KG1 (cell line): Measurements from ENCODE around the gene BANP.
"Not testable (repeated sequence)": the region's sequence is repeated elsewhere in the genome, so short reads cannot be mapped to it uniquely, and the experiment has no call there.

Experiments
- DNase-seq: peaks from one replicate; lab custom pipeline; 2025; lab: John Stamatoyannopoulos, UW

The BANP gene

DNA sequence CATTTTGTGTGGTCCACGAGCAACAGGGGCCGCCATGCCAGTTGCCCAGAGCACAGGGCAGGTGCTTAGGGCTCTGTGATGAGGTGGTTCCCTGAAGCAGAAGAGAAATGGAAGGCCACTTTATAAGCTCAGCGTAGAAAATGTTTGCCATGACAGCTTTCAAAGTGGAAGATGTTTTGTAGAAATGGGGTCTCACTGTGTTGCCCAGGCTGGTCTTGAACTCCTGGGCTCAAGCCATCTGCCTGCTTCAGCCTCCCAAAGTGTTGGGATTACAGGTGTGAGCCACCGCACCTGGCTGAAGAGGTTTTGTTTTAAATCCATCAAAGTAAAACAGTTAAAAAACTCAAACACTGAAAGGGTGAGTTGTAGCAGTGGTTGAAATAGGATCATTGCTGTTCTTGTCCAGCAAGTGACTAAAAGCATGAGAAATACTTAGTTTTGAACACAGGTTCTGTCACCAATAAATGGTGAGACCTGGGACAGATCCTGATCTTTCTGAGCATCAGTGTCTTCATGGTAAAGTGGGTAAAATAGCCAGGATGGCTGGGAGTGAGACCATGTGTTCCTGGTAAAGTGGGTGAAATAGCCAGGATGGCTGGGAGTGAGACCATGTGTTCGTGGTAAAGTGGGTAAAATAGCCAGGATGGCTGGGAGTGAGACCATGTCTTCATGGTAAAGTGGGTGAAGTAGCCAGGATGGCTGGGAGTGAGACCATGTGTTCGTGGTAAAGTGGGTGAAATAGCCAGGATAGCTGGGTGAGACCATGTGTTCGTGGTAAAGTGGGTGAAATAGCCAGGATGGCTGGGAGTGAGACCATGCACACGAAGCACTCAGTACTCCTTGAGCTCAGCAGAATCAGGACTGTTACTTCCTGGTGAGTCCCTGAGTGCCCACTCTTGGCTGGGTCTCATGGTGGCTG, 46.0 kb downstream of the BANP start:
- DNase-seq: no peak

DNA sequence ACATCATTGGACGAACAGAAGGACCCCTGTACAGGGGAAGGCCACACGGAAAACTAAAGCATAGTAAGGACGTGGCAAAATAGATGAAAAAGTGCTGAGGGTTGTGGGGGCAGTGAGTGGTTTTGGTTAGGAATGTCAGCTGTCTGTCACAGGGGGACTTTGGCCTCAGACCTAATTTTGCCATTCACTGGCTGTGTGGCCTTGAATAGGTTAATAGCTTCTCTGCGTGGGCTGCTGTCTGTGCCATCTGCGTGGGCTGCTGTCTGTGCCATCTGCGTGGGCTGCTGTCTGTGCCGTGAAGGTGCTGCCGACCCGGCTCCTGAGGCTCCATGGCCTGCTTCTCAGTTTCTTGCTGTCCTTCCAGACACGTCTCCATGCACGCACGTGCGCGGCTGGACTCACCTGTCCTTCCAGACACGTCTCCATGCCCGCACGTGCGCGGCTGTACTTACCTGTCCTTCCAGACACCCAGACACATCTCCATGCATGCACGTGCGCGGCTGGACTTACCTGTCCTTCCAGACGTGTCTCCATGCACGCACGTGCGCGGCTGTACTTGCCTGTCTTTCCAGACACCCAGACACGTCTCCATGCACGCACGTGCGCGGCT, 47.1 kb downstream of the BANP start:
- not testable (repeated sequence) for DNase-seq

DNA sequence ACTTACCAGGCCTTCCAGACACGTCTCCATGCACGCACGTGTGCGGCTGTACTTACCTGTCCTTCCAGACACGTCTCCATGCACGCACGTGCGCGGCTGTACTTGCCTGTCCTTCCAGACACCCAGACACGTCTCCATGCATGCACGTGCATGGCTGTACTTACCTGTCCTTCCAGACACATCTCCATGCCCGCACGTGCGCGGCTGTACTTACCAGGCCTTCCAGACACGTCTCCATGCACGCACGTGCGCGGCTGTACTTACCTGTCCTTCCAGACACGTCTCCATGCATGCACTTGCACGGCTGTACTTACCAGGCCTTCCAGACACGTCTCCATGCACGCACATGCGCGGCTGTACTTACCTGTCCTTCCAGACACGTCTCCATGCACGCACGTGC, 47.8 kb downstream of the BANP start:
- DNase-seq: not testable (repeated sequence)

DNA sequence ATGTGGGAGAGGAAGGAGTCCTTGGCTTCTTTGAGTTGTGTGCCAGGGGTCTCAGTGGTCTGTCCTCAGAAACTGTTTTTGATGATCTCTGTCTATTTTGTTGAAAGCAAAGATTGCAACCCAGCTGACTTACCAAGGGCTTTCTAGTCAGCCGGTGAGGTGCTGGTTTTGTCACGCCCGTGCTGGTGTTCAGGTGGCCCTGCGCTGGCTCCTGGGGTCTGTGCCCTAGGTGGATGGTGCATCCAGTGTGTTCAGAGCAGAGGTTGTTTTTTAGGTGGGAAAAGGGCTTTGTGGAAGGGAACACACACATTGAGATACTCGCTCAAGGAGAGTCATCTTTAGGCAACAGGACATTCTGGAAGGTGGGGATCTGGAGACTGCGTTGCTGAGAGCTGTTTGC, 51.0 kb downstream of the BANP start:
- DNase-seq: no peak

DNA sequence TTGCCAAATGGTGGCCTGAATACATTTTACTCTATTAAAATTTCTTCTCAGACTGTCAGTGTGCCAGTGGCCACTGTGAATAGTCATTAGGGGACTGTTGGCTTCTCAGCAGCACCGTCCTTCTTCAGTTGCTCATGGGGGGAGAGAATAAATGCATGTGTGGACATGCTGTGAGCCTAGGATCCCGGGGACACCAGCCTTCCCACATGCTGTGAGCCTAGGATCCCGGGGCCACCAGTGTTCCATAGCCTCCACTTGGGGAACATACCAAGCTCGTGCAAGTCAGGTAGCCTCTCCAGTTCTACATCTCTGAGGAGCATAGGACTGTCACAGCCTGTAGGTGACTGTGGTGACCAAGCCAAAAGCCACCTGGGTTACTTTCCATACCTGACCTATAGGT, 51.5 kb downstream of the BANP start:
- no peak for DNase-seq

DNA sequence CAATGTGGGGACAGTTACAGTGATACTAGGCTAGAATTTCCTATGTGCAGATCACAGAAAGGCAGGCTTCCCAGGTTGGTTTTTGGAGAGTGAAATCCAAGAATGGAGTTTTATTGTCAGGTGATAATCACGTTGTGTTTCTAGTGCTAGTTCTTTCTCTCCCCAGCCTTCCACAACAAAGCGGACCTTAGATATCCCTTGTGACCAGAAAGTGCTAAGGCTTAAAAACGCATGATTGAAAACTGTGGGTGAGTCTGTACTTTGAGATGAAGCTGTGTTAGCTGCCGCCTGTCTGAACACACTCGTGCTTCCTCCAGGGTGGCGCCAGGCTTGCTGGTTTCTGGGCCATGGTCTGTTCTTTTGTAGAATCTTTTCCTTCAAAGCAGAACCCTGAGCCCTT, 52.1 kb downstream of the BANP start:
- DNase-seq: no peak

DNA sequence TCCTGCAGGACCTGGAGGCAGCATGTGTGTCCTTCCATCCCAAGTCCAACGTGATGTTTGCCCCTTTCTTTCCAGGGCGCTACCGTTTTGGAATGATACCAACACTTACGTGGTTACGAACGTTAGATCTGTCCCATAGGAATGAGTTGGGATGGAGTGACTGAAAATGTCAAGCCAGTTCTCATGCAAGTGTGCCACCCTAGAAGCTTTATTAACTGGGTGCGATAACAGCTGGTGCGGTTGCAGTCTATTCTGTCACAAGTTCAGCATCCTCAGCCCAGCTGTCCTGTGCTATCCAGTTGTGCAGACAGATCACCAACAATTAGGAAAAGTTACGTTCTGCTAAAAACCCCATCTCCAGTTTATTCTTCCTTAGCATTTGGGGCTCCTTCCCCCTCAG, 52.5 kb downstream of the BANP start:
- DNase-seq: no peak

DNA sequence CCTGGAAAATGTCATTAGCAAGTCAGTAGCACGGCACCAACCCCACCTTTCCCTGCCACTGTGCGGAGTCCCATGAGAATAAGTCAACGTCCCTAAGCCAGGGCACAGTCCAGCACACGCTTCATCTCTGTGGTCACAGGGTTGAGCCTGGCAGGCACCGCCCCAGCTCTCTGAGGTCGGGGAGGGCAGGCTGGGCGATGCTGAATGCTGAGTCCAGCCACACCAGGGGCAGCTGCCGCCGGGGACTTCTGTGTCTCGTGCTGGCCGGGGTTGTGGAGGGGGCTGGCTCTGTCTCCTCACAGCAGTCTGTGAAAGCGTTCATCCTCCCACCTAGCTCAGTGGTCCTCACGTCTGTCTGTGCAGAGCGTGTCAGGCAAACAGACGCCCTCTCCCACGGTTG, 53.2 kb downstream of the BANP start:
- DNase-seq: no peak

DNA sequence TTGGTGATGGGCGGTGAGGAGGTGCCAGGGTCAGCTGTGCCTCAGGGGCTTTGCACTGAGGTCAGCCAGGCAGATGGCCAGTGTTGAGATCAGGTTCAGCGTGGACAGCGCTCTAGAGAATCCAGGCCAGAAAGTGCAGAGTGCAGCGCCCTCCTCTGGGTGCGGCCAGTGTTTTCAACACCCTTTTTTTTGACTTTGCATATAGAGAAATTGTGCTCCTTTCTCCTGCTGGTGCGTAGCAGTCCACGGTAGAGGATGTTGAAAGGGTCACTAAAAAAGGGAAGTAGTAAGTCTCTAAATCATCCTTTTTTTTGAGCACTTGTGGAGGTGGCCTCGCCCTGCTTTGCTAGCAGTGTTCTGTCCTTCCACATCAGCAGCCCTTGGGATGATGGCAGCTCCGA, 53.9 kb downstream of the BANP start:
- DNase-seq: peak; percentile 39

DNA sequence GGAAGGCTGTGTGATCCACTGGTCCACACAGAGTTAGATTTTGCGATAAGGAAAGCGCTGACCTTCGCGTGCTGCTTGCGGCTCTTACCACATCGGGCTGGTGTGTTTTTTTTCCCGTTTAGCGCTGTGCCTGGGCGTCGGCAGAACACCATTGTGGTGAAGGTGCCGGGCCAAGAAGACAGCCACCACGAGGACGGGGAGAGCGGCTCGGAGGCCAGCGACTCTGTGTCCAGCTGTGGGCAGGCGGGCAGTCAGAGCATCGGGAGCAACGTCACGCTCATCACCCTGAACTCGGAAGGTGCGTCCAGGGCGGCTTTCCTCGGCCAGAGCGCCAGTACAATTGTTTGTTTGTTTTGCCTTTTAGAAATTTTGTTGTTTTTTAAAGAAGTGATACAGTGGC, 54.7 kb downstream of the BANP start:
- DNase-seq: no peak

DNA sequence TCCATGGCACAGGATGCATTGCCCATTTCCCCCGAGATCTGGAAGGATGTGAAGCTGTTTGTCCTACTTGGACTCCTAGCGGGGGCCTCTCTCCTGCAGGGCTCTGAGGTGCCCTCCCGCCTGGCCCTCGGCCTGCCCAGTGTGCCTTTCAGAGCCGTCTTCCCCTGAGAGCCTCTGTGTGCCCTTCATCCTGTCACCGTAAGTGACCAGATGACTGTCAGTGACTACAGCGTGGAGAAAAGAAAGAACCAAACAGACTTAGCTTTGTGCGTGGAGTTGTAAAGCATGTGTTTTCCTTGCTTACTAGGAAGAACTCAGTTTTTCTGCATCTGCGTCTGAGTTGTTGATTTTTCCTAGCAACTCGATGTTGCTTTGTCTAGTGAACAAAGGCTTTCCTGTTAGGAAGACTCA, 56.1 kb downstream of the BANP start:
- no peak for DNase-seq

DNA sequence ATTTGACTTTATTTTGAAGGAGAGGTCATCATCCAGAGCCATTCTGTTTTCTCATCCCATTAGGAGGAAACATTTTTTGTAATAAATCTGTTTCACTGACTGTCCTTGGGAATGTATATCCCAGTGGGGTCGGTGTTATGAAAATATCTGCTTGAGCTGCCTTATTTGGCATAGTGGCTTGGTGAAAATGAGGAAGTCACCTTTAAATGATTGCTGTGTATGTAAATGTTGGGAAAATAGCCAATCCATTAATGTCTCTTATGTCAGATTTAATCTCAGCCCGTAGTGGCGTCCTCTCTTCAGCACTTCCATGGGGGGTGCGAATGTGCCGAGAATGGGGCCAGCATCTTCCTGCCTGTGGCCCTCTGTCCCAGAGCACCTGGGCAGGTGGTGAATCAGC, 57.6 kb downstream of the BANP start:
- DNase-seq: no peak

DNA sequence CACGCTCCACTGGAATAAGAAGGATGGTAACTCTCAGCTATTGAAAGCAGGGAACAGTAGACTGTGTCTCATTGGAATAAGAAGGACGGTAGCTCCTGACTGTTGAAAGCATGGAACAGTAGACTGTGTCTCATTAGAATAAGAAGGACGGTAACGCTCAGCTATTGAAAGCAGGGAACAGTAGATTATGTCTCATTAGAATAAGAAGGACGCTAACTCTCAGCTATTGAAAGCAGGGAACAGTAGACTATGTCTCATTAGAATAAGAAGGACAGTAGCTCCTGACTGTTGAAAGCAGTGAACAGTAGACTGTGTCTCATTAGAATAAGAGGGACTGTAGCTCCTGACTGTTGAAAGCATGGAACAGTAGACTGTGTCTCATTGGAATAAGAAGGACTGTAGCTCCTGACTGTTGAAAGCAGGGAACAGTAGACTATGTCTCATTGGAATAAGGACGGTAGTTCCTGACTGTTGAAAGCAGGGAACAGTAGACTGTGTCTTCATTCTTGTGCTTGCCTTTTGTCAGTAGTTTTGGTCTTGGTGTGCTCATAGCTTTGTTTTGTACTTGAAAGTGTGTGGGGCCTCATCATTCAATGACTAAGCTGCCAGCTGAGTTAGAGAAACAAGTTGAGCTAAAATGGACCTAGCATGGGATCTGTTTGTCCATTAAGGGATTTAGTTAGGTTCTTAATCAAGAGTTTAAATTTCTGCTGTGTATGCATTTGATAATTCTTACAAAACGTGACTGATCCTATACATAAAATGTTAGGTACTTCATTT, 58.5 kb downstream of the BANP start:
- no peak for DNase-seq

DNA sequence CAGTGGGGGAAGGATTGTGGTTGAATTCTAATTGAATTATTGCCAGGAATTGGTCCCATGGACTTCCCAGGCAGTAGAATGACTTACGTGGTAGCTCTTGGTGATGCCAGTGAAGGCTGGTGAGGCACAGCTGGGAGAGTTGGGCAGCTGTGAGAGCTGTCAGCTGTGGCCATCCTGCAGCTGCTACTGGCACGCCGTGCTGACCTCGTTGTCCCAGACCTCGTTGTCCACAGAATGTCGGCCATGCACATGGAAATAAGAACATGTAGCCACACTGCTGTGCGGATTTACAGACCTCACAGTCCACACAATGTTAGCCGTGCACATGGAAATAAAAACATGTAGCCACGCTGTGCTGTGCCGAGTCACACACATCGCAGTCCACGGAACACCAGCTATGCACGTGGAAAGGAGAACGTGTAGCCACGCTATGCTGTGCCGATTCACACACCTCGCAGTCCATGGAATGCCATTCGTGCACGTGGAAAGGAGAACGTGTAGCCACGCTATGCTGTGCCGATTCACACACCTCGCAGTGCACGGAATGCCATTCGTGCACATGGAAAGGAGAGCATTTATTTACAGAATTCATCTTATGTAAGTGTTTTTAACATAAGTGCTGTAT, 59.2 kb downstream of the BANP start:
- no peak for DNase-seq

DNA sequence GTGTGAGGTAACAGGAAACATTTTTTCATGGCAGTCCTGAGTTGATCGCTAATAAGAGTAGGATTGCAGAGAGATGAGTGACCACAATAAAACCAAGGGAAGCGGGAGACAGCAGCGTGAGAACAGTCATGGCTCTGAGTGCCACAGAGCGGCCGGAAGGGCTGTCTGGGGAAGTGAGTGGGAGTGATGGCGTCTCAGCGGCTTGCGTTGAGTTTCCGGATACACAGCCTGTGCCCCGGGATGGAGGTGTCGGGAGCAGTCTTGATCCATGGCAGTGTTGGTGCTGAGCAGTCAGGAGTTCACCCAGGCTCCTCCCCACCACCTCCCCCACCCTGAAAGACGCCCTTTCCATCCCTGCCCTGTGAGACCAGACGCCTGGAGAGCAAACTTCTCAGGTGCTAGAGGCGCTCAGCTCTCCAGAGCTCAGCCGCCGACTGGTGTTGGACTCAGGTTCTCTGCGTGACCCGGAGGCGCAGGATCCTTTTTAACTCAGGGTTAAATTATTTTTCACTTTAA, 59.8 kb downstream of the BANP start:
- DNase-seq: no peak

DNA sequence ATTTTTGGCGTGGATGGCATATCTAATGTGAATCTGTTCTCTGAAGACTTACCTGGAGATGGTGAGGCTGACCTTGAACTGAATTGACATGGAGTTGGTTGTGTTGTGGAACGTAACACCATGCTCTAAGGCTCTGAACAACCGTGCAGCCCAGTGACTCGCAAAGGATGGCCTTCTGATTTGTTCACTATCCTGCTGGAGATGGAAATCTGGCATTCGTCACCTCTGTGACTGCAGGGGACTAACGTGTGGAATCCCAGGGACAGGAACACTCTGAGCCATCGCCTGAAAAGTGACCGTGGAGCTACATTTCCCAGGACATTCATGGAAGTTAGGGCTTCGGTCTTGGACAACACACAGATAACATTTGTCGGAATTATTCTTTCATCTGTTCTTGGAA, 61.1 kb downstream of the BANP start:
- no peak for DNase-seq

DNA sequence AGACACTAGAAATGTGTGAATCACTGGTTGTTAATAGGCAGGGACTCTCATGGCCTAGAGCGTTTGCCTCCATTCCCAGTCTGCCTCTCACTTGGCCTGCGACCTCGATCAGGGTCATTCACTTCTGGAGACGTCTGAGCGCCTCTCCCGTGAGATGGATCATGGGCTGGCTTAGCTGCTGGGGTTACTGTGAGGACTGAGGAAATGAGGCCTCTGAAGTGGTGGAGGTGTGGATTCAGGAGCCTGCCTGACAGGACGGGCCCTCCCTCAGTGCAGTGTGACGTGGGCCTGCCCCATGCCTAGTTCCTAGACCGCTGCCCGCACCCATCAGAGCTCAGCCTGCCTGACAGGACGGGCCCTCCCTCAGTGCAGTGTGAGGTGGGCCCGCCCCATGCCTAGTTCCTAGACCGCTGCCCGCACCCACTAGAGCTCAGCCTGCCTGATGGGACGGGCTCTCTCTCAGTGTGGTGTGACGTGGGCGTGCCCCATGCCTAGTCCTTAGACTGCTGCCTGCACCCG, 61.9 kb downstream of the BANP start:
- no peak for DNase-seq

DNA sequence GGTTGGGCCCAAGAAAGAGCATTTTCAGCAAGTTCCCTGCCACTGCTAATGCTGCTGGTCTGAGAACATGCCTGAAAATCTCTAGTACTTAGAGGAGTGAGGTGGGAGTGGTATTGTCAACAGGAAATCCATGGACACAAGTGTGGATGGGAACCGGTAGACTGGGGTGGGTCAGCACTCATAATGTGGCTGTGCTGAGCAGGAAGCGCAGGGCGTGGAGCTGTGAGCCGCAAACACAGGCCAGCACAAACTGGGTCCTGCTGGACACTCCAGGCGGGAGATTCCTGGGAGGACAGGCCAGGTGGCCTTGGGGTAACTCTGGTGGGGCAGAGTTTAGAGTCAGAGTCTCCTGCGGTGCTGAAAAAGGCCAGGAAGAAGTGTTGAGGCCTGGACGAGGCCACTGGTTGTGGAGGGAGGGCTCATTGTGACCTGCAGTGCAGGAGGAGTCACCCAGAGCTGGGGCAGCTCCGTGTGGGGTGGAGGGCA, 62.6 kb downstream of the BANP start:
- no peak for DNase-seq

DNA sequence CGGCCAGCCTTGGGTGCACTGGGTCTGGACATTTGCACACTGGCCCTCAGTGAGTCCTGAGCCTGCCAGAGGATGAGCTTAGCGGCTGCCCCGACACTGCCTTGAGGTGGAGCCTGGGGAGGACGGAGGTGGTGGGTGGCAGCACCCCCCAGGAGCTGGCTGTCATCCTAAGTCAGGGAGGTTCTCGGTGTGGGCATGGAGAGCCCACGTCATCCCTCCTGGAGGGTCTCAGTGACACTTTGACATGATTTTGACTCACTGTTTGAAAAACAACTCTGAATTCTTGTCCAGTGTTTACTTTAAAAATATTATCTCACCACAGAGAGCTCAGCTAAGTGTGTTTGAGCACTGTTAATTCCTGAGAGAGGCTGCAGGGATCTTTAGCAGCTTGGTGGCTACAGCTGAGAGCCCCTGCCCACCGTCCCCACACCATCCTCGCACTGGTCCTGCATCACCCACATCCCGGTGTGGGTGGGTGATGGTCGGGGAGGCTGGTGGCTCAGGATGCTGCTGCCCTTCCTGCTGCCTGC, 63.1 kb downstream of the BANP start:
- DNase-seq: no peak

DNA sequence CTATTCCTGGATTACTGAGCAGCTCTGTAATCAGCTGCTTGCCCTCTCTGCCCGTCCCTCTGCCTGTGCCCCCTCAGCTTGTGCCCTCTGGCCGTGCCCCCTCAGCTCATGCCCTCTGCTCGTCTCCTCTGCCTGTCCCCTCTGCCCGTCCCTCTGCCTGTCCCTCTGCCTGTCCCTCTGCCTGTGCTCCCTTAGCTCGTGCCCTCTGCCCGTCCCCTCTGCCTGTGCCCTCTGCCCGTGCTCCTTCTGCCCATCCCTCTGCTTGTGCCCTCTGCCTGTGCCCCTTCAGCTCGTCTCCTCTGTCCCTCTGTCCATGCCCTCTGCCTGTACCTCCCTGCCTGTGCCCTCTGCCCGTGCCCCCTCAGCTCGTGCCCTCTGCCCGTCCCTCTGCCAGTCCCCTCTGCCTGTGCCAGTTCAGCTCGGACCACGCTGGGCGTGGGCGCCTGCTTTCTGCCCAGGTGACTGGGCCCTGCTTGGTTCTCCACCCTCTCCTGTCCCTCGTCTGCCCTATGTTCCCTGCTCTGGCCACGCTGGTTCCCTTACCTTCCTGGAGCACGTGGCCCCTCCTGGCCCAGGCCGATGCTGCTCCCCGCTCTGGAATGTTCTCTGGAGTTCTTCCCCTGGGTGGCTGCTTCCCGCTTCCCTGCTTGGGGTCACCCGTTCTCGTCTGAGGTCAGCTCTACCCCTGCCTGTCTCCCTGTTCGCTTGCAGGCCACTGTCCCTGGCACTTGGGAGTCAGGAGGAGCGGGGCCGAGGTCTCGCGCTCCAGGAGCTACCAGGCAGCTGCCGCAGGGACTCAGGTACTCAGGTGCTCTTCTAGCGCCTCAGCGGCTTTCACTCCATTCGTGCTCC, 63.9 kb downstream of the BANP start:
- no peak for DNase-seq

DNA sequence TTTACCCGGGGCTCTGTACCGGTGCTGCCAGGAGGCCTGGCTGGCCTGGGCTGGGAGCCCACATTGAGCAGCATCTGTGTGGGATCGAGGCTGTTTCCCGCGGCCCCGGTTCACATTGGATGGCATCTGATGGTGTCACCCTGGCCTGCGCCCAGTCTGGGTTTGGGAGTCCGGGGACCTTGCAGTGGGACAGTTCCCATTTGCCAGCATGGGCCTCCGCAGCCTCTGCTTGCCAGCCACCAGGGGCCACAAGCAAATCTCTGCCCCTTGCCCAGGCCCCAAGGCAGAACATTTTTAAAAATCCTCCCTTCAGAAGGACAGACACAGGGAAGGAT, 64.5 kb downstream of the BANP start:
- no peak for DNase-seq
